GM12878 (cell line): ENCODE data around the gene DLG4. TPM values are rescaled to one million over a fixed set of nuclear protein-coding genes. Genes with fewer than 3 reads are reported as not detected.

Source experiments
- ATAC-seq: fragments of 200-7000 bp; cut with Tn5 transposase; 3 replicates; pipeline ENCODE4 v1.9.1; 2020; ENCODE audit warnings: mild to moderate bottlenecking, moderate library complexity
- BruUV-seq: library from RNA; stranded (reverse); fragments of 400-500 nt; replicated peaks from 2 replicates; lab custom pipeline; 2021; lab: Mats Ljungman, UMichigan
- CTCF ChIA-PET: fragments of 300-600 bp; sonication (Branson Sonifier 250); formaldehyde crosslinking; extraction: SDS; loops from one replicate; lab custom pipeline; 2021; ENCODE audit warnings: inconsistent platforms; lab: Yijun Ruan, JAX
- POLR2A ChIA-PET: fragments of 350-600 bp; formaldehyde crosslinking; extraction: SDS; loops from one replicate; lab custom pipeline; 2021; ENCODE audit warnings: inconsistent platforms; lab: Charles Lee
- RAD21 ChIA-PET: fragments of 300-600 bp; sonication (Branson Sonifier 250); formaldehyde crosslinking; loops from one replicate; lab custom pipeline; 2023; ENCODE audit warnings: antibody characterized with exemption; ENCODE audit not compliant: unreplicated experiment; lab: Charles Lee
- SMC1A ChIA-PET: fragments of 300-600 bp; sonication (Branson Sonifier 250); formaldehyde crosslinking; loops from one replicate; lab custom pipeline; 2023; ENCODE audit not compliant: unreplicated experiment, uncharacterized antibody; lab: Charles Lee
- DNase-seq: peaks from one replicate; pipeline ENCODE4 v3.0.0-alpha.2; 2011; ENCODE audit warnings: low read depth, low spot score
- FAIRE-seq: peaks from 3 replicates; lab custom pipeline; 2011; peaks lifted over from hg19 to GRCh38; lab: Jason Lieb, UNC
- H2AFZ ChIP-seq: 2 replicates; pipeline ENCODE4 v1.6.0; 2011; ENCODE audit warnings: low read depth, low read length, control low read depth; ENCODE audit not compliant: control insufficient read depth
- H3K27ac ChIP-seq: 2 replicates; pipeline ENCODE4 v1.5.1; 2011; ENCODE audit warnings: control low read depth; ENCODE audit not compliant: control insufficient read depth, insufficient read depth
- H3K27me3 ChIP-seq, 2 experiments: replicated peaks in 1 of 2; 2 replicates each; pipeline versions ENCODE4 v1.6.0 to v1.6.1; 2011; ENCODE audit warnings: low read length in 1 of 2; ENCODE audit not compliant: control insufficient read depth in 2 of 2, insufficient read depth in 2 of 2
- H3K36me3 ChIP-seq, 2 experiments: 2 replicates each; pipeline ENCODE4 v1.5.1; 2011; ENCODE audit warnings: low read length in 1 of 2; ENCODE audit not compliant: control insufficient read depth in 2 of 2, insufficient read depth in 2 of 2
- H3K4me1 ChIP-seq: 2 replicates; pipeline ENCODE4 v1.6.1; 2011; ENCODE audit warnings: mild to moderate bottlenecking, low read length, moderate library complexity, mixed read lengths; ENCODE audit not compliant: control insufficient read depth, insufficient read depth
- H3K4me2 ChIP-seq: 2 replicates; pipeline ENCODE4 v1.6.0; 2011; ENCODE audit warnings: control low read depth; ENCODE audit not compliant: control insufficient read depth, insufficient read depth
- H3K4me3 ChIP-seq: fragments of 200-600 bp; sonication (generic); 2 replicates; pipeline ENCODE4 v1.5.1; 2016
- H3K79me2 ChIP-seq: 2 replicates; pipeline ENCODE4 v1.6.0; 2011; ENCODE audit warnings: low read length; ENCODE audit not compliant: control insufficient read depth, insufficient read depth
- H3K9ac ChIP-seq: 2 replicates; pipeline ENCODE4 v1.8.0; 2011; ENCODE audit warnings: low read length, control low read depth, mixed read lengths; ENCODE audit not compliant: control insufficient read depth, insufficient read depth
- H3K9me3 ChIP-seq: replicated peaks from 3 replicates; pipeline ENCODE4 v1.5.1; 2011; ENCODE audit warnings: mild to moderate bottlenecking, low read length; ENCODE audit not compliant: control insufficient read depth, insufficient read depth
- H4K20me1 ChIP-seq: 2 replicates; pipeline ENCODE4 v1.6.0; 2011; ENCODE audit not compliant: control insufficient read depth, insufficient read depth
- ASH2L ChIP-seq: fragments of 300-600, 200-600 bp; sonication (generic); IDR thresholded peaks from 2 replicates; pipeline ENCODE4 v1.6.1; 2017; ENCODE audit warnings: low read depth, mild to moderate bottlenecking, borderline replicate concordance
- BCL11A ChIP-seq: IDR thresholded peaks from 2 replicates; pipeline ENCODE4 v1.6.1; 2011; ENCODE audit warnings: low read depth, low read length
- CBX5 ChIP-seq: sonication (generic); IDR thresholded peaks from 2 replicates; pipeline ENCODE4 v1.6.1; 2016; ENCODE audit warnings: low read depth, moderate library complexity, mild to moderate bottlenecking, inconsistent platforms
- CHD1 ChIP-seq: IDR thresholded peaks from 2 replicates; pipeline ENCODE4 v1.6.1; 2012; ENCODE audit warnings: low read depth, low read length, improper control_type of control experiment
- CHD2 ChIP-seq: IDR thresholded peaks from 2 replicates; pipeline ENCODE4 v1.6.1; 2011; ENCODE audit warnings: low read depth, low read length, improper control_type of control experiment, borderline replicate concordance
- GATAD2B ChIP-seq: fragments of 450-650 bp; conservative IDR thresholded peaks from 2 replicates; pipeline ENCODE4 v1.6.1; 2017; ENCODE audit warnings: low read depth, mild to moderate bottlenecking, moderate library complexity
- MEF2A ChIP-seq: IDR thresholded peaks from 2 replicates; pipeline ENCODE4 v1.6.1; 2011; ENCODE audit warnings: low read depth, mild to moderate bottlenecking, low read length, moderate library complexity; ENCODE audit not compliant: insufficient read depth
- POLR2AphosphoS2 ChIP-seq: IDR thresholded peaks from 2 replicates; pipeline ENCODE4 v1.6.1; 2011; ENCODE audit warnings: low read depth, mild to moderate bottlenecking, low read length, improper control_type of control experiment, moderate library complexity
- RAD51 ChIP-seq: fragments of 450-650 bp; IDR thresholded peaks from 2 replicates; pipeline ENCODE4 v1.6.1; 2016; ENCODE audit warnings: moderate library complexity, mild to moderate bottlenecking, inconsistent platforms
- RB1 ChIP-seq: fragments of 450-650 bp; formaldehyde crosslinking; IDR thresholded peaks from 2 replicates; pipeline ENCODE4 v1.6.1; 2017; ENCODE audit warnings: mild to moderate bottlenecking, borderline replicate concordance
- SPI1 ChIP-seq: IDR thresholded peaks from 2 replicates; pipeline ENCODE4 v1.6.1; 2011; ENCODE audit warnings: low read depth, mild to moderate bottlenecking, low read length, moderate library complexity, borderline replicate concordance; ENCODE audit not compliant: insufficient read depth
- STAT1 ChIP-seq: fragments of 450-650 bp; conservative IDR thresholded peaks from 2 replicates; pipeline ENCODE4 v1.6.1; 2014; ENCODE audit warnings: antibody characterized with exemption, mild to moderate bottlenecking
- SUZ12 ChIP-seq: fragments of 200-600 bp; sonication (generic); IDR thresholded peaks from one replicate; pipeline ENCODE4 v1.6.1; 2018; ENCODE audit warnings: antibody characterized with exemption, mild to moderate bottlenecking; ENCODE audit not compliant: unreplicated experiment
- ZBTB4 ChIP-seq: fragments of 450-650 bp; formaldehyde crosslinking; IDR thresholded peaks from 2 replicates; pipeline ENCODE4 v1.4.0; 2022; ENCODE audit warnings: mild to moderate bottlenecking, moderate library complexity
- WGBS: methylation state at CpG from one replicate; pipeline ENCODE4 v1.1.6; 2016; ENCODE audit warnings: low lambda C conversion rate; ENCODE audit not compliant: insufficient replicate concordance, insufficient coverage; ENCODE audit errors: missing lambda C conversion rate; 5-methylcytosine and 5-hydroxymethylcytosine counted together
- in situ Hi-C: fragments of 300-500 bp; cut with MboI; formaldehyde crosslinking; loops from 9 replicates; pipeline ENCODE4 v1.14.3; 2018; ENCODE audit warnings: mixed read lengths
- intact Hi-C: fragments of 100-400 bp; cut with micrococcal nuclease; formaldehyde crosslinking; loops from one replicate; pipeline ENCODE4 v1.14.2; 2022; ENCODE audit not compliant: unreplicated experiment
- polyA plus RNA-seq, 11 experiments: library from polyadenylated mRNA; depleted of rRNA in 4 of 11; unstranded in 6 of 11; stranded (reverse) in 5 of 11; fragments of >200 nt; fragmentation: Nextera tagmentation in 4 of 11; fragmentation: Illumina TruSeq in 1 of 11; extraction: Ambion mirVana in 4 of 11; extraction: Trizol in 1 of 11; gene quantifications; 1 replicate in 1 of 11; 2 replicates in 10 of 11; pipeline versions ENCODE4 v1.2.1 to v1.2.3, GENCODE V29; 2011 to 2016; ENCODE audit warnings: inconsistent platforms in 2 of 11, missing spikeins in 2 of 11, low read depth in 1 of 11
- total RNA-seq, 4 experiments: library from RNA; depleted of rRNA in 3 of 4; stranded (reverse); fragments of >200 nt in 3 of 4; fragmentation: Illumina TruSeq in 1 of 4; extraction: Trizol in 1 of 4; gene quantifications; 2 replicates each; pipeline versions ENCODE4 v1.2.1 to v1.2.3, GENCODE V29; 2013 to 2021
- TF ChIP-seq, protein P1 (sequence below): fragments of 450-650 bp; IDR thresholded peaks from 2 replicates; pipeline ENCODE4 v1.6.1; 2017; ENCODE audit warnings: borderline replicate concordance

The DLG4 gene
- total and polyA plus RNA-seq, 10 of the 15 experiments (the other 5 are each of a cell fraction or from before 2014, with no cell fraction given): 0.07 to 4.1 (median 1.3) TPM

GRCh38 chr17:7218758-7219157, 878 bp downstream of the DLG4 start (continued):
- TF ChIP-seq ZBTB4 (CRISPR knock-in tag) (no peak), SPI1 (no peak), SUZ12 (no peak), MEF2A (no peak)

GRCh38 chr17:7218166-7218565, 1.5 kb downstream of the DLG4 start:
- H3K9ac ChIP-seq: no peak overlapping the region
- FAIRE-seq (no peak), ATAC-seq (no peak), DNase-seq (no peak)
- no TSS peak for BruUV-seq
- H3K4me2 ChIP-seq: no peak overlapping the region
- CTCF ChIA-PET: interaction anchor here (5.1 kb wide), 1 partner anchor 79 kb away, joined by 60 read pairs; no protein-coding TSS in a partner anchor
- no peaks in the 10 kb centered on the region for H3K27me3 ChIP-seq
- no peaks in the 10 kb centered on the region for H4K20me1 ChIP-seq
- in situ Hi-C loops (no loop called here), intact Hi-C loops (no loop called here)
- H3K9me3 ChIP-seq: no peaks in the 10 kb centered on the region
- RAD21 ChIA-PET: interaction anchor here (3.2 kb wide), 1 partner anchor 78 kb away, joined by 44 read pairs; no protein-coding TSS in a partner anchor
- WGBS: 71% methylated on average over 6 of the region's 6 CpGs
- H3K4me1 ChIP-seq: peaks cover 22% of the 10 kb centered on the region
- H3K36me3 ChIP-seq: peaks cover 3 to 10% of the 10 kb centered on the region in 2 experiments; a peak in 3 of 4 replicates
- H2AFZ ChIP-seq: no peak overlapping the region
- no peak overlapping the region for H3K27ac ChIP-seq
- H3K79me2 ChIP-seq: peaks cover 14% of the 10 kb centered on the region
- POLR2A ChIA-PET: interaction anchor here (1.0 to 5.9 kb wide), 4 partner anchors 16 to 118 kb away, joined by 3 to 60 read pairs (median 36); partner anchors contain the start of genes ACAP1, CTDNEP1, DVL2 and ELP5
- no peak overlapping the region for H3K4me3 ChIP-seq
- SMC1A ChIA-PET: interaction anchor here (4.8 kb wide), 1 partner anchor 24 kb away, joined by 34 read pairs; the partner anchor contains the start of gene GABARAP
- no peak for TF ChIP-seq RB1
- TF ChIP-seq GATAD2B: no peak
- TF ChIP-seq CHD1: no peak
- TF ChIP-seq RAD51: no peak
- TF ChIP-seq, protein P1, sequence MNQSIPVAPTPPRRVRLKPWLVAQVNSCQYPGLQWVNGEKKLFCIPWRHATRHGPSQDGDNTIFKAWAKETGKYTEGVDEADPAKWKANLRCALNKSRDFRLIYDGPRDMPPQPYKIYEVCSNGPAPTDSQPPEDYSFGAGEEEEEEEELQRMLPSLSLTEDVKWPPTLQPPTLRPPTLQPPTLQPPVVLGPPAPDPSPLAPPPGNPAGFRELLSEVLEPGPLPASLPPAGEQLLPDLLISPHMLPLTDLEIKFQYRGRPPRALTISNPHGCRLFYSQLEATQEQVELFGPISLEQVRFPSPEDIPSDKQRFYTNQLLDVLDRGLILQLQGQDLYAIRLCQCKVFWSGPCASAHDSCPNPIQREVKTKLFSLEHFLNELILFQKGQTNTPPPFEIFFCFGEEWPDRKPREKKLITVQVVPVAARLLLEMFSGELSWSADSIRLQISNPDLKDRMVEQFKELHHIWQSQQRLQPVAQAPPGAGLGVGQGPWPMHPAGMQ: no peak
- TF ChIP-seq CBX5: no peak
- TF ChIP-seq ASH2L: no peak
- no peak for TF ChIP-seq ZBTB4 (CRISPR knock-in tag)
- TF ChIP-seq BCL11A: no peak
- no peak for TF ChIP-seq CHD2
- TF ChIP-seq STAT1: no peak
- TF ChIP-seq POLR2AphosphoS2: no peak
